ENCODE data around the gene LENG8. TPM values are rescaled to one million over a fixed set of nuclear protein-coding genes. Genes with fewer than 3 reads are reported as not detected.
A peak's percentile ranks its signal among the peaks of the same experiment; 100 is the strongest.
"Not testable (repeated sequence)": the region's sequence is repeated elsewhere in the genome, so short reads cannot be mapped to it uniquely, and the experiment has no call there.

LENG8 gene
- total RNA-seq, 2 donors from 2014 or later, result 146 to 156 TPM

GRCh38 chr19:54434112-54434872 lies 14.7 kb upstream of the LENG8 start:
- intact Hi-C loops (cut with DNase I, micrococcal nuclease), result no loop called here
- no peak for ATAC-seq
- no peak for DNase-seq

GRCh38 chr19:54434873-54435214 lies 14.2 kb upstream of the LENG8 start:
- no peak for ATAC-seq
- DNase-seq, result no peak
- intact Hi-C loops (cut with DNase I, micrococcal nuclease), result no loop called here

DNA sequence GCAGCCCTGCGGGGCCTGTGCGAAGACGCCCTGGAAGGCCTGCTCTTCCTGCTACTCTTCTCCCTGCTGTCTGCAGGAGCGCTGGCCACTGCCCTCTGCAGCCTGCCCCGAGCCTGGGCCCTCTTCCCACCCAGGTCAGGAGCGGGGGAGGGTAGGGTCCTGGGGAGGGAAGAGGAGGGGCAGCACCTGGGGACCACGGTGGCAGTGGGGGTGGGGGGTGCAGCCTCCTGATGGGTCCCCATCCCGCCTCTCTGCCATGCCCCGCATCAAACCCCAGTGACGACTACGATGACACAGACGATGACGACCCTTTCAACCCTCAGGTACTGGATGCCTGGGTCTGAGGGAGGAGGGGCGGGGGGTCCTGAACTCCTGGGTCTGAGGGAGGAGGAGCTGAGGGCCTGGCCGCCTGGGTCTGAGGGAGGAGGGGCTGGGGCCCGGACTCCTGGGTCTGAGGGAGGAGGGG lies 13.4 kb upstream of the LENG8 start:
- intact Hi-C loops (cut with DNase I, micrococcal nuclease), result no loop called here
- peak; percentile 5 for ATAC-seq
- DNase-seq, result no peak

DNA sequence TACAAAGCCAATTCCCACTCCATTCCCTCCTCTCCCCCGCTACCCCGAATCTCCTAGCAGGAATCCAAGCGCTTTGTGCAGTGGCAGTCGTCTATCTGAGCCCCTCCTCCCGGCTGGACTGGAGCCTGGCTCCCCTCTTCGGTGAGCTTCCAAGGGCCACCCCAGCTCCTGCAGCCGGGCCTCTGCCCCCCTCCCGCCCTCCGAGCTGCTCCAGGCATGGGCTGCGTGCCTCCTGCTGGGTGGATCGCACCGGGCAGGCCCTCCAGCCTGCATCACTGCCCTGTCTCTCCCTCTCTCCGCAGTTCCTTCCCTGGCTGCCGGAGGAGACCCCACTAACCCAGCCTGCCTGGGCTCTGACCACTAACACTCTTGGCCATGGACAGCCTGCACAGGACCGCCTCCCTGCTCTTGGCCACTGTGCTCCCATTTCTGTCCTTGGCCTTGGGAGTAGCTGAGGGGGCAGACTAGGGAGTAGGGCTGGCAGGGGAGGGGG lies 12.9 kb upstream of the LENG8 start:
- intact Hi-C loops (cut with DNase I, micrococcal nuclease), result no loop called here
- DNase-seq (no peak), ATAC-seq (no peak)

DNA sequence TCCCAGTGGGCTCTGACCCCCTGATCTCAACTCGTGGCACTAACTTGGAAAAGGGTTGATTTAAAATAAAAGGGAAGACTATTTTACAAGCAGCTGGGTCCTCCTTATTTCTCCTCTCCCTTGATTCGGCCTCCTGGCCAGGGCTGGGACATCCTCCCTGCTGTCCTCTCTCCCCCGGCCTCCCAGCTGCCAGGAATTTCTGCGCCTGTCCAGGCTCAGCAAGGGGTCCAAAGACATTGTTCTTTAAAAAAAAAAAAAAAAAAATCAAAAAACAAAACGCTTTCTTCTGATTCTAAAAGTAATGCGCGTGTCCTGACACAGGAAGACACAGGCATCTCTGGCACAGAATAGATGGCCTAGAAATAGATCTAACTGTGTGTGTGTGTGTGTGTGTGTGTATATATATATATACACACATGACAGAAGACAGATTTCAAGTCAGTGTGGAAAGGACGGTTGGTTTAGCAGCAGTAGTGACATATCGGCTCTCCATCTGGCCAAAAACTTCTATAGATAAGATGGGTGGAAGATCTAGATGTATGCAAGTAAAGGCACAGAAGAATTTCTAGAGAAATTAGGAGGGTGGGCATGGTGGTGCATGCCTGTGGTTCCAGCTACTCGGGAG lies 12.3 kb upstream of the LENG8 start:
- ATAC-seq, result no peak
- no peak for DNase-seq
- intact Hi-C loops (cut with DNase I, micrococcal nuclease), result no loop called here

GRCh38 chr19:54439174-54439851 lies 9.7 kb upstream of the LENG8 start:
- intact Hi-C loops (cut with DNase I, micrococcal nuclease), result no loop called here
- no peak for DNase-seq
- peak; percentile 67 for ATAC-seq

GRCh38 chr19:54440641-54441040 lies 8.4 kb upstream of the LENG8 start:
- DNase-seq (no peak), ATAC-seq (no peak)
- intact Hi-C loops (cut with DNase I, micrococcal nuclease), result no loop called here

GRCh38 chr19:54444737-54445136 lies 4.3 kb upstream of the LENG8 start:
- intact Hi-C loops (cut with DNase I, micrococcal nuclease), result no loop called here
- DNase-seq (peak; percentile 59 to 75), ATAC-seq (peak; percentile 58)

DNA sequence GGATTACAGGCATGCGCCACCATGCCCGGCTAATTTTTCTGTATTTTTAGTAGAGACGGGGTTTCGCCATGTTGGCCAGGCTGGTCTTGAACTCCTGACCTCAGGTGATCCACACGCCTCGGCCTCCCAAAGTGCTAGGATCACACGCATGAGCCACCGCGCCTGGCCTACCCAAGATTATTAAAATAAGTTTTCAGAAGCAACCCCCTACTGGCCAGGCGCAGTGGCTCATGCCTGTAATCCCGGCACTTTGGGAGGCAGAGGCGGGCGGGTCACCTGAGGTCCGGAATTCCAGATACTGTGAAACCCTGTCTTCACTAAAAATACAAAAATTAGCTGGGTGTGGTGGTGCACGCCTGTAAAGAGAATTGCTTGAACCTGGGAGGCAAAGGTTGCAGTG lies 2.6 kb upstream of the LENG8 start:
- ATAC-seq; intact Hi-C loops (cut with DNase I, micrococcal nuclease): not testable (repeated sequence)
- DNase-seq, result peak in 1 of 2 donors; percentile 18

DNA sequence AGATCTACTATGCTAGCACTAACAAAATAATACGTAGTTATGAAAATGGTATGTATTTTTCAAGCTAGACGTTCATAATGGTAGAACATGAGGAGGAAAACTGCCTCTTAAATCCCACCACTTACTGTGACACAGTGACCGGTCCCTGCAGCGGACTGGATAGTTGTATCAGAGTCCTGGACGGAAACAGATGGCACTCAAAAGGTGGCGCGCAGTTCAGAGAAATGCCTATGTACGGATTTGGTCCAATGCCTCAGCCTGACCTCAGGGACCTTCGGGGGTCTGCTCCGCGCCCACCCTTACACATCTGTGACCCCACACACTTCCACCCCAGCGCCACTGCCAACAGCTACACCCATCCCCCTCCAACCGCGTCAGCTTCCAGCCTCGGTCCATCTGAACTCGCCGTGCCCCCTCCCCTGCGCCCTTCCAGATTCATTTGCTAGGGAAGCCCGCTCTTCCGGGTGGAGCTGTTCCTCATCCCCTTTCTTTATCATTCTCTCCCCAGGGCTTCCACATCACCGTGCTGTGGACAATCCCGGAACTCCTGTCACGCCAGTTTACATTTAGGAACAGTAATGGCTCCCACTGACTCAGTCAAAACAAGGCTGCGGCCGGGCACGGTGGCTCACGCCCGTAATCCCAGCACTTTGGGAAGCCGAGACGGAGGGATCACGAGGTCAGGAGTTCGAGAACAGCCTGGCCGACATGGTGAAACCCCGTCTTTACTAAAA lies 792 bp upstream of the LENG8 start:
- intact Hi-C loops (cut with DNase I, micrococcal nuclease), result no loop called here
- ATAC-seq (peak; percentile 20), DNase-seq (peak; percentile 62 to 70)

GRCh38 chr19:54449701-54450069 lies 686 bp downstream of the LENG8 start:
- DNase-seq (peak in 1 of 2 donors; percentile 33), ATAC-seq (peak; percentile 1)
- intact Hi-C loops (cut with DNase I, micrococcal nuclease), result no loop called here

DNA sequence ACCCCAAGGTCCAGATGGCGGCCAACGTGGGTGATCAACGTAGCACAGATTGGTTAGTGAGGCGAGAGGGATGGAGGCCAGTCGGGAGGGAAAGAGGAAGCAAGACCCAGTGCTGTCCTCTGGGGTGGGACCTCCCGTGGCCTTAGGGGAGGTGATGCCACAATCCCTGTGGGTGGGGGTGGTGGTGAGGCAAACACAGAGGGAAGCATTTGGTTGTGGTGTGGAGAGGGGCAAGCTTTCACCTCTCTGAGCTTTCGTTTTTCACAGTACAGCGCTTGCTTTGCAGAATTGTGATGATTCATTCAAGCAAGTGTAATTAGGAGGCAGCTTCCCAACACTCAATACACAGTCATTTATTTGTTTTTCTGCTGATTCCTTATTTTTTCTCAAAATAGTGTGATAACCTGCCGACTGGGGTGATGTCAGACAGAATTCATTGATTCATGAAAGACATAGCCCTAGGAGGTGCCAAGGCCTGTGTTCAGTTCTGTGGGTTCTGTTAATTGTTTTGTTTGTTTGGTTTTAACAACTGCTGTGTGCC lies 2.4 kb downstream of the LENG8 start:
- ATAC-seq, result no peak
- no peak for DNase-seq
- intact Hi-C loops (cut with DNase I, micrococcal nuclease), result no loop called here

DNA sequence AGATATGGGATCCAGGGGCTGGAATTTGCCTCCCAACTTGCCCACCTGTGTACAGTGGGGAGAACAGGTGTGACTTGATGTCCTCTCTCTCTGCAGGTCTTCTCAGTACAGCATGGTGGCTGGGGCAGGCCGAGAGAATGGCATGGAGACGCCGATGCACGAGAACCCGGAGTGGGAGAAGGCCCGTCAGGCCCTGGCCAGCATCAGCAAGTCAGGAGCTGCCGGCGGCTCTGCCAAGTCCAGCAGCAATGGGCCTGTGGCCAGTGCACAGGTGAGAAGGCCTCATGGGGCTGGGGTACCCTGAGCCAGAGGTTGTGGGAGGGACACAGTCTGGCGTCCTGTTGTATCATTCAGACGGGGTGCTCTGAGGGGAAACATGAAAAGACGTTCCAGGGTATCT lies 3.0 kb downstream of the LENG8 start:
- no peak for DNase-seq
- ATAC-seq, result no peak
- intact Hi-C loops (cut with DNase I, micrococcal nuclease), result no loop called here

DNA sequence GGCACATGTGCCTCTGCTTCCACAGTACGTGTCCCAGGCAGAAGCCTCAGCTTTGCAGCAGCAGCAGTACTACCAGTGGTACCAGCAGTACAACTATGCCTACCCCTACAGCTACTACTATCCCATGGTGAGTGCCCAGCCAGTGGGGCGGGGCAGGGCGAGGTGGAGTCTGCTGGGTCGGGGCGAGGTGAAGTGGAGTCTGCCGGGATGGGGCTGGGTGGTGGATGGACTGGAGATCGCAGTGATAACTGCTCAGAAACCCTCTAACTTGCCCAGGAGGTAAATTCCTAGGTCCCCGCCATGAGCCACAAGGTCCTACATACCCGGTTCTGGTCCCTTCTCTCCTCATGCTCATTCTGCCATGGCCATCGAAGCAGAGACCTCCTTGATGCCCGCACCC lies 3.6 kb downstream of the LENG8 start:
- intact Hi-C loops (cut with DNase I, micrococcal nuclease), result no loop called here
- no peak for DNase-seq
- no peak for ATAC-seq

GRCh38 chr19:54453921-54454780 lies 5.2 kb downstream of the LENG8 start:
- ATAC-seq (no peak), DNase-seq (no peak)
- intact Hi-C loops (cut with DNase I, micrococcal nuclease), result no loop called here

DNA sequence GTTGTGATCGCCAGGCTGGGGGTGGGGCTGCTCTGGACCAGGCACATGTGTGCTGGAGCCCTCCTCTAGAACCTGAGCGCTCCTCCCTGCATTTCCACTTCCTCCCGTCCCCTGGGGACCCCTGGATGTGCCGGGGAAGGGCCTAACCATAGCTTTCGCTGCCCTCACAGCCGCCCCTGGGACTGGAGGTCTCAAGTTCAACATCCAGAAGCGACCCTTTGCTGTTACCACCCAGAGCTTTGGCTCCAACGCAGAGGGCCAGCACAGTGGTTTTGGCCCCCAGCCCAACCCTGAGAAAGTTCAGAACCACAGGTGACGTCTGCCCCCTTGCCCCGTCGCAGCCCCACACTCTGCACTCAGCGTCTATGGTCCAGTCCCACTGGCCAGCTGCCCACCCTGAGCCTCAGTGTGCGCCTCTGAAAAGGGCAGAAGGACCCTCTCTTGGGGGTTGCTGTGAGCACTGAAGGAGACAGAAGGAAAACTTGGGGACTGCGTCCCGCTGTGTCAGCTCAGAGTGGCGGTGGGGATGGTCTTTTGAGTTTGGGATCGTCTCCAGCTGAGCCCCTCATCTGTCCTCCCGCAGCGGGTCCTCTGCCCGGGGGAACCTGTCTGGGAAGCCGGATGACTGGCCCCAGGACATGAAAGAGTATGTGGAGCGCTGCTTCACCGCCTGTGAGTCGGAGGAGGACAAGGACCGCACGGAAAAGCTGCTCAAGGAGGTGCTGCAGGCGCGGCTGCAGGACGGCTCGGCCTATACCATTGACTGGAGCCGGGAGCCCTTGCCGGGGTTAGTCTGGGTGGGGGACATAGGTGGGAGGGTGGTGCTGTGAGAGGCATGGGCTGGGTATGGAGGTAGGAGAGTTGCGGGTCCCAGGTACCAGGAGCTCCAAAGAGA lies 6.0 kb downstream of the LENG8 start:
- DNase-seq, result no peak
- intact Hi-C loops (cut with DNase I, micrococcal nuclease), result no loop called here
- no peak for ATAC-seq

- intact Hi-C loops (cut with DNase I, micrococcal nuclease), result no loop called here
- no peak for ATAC-seq
- no peak for DNase-seq
These were observed 6.9 kb downstream of the LENG8 start for GRCh38 chr19:54455786-54456422.
